Testis (tissue), 2 donors: Measurements from ENCODE around the gene AGBL4.

Experiments used
- CTCF ChIP-seq, 3 experiments: fragments of 450-650 bp in 2 of 3; fragments of 200-600 bp in 1 of 3; sonication (generic) in 1 of 3; IDR thresholded peaks; one replicate each; pipeline ENCODE4 v1.5.1; 2016 to 2019; ENCODE audit warnings: antibody characterized with exemption in 3 of 3, mild to moderate bottlenecking in 2 of 3, moderate library complexity in 1 of 3
- POLR2A ChIP-seq: fragments of 450-650 bp; IDR thresholded peaks from one replicate; pipeline ENCODE4 v1.6.1; 2017; ENCODE audit warnings: antibody characterized with exemption, mild to moderate bottlenecking, moderate library complexity

- TF ChIP-seq POLR2A (no peak), CTCF (IDR thresholded peaks at IDR 0.05) (no peak)
These were observed 182.0 kb downstream of the AGBL4 start for GRCh38 chr1:49841767-49842166.
